NCI-H510A (cell line): ENCODE results near the gene FOCAD.
"Not testable (repeated sequence)": the region's sequence is repeated elsewhere in the genome, so short reads cannot be mapped to it uniquely, and the experiment has no call there.

ENCODE experiments used
- DNase-seq: peaks from one replicate; lab custom pipeline; 2025; lab: John Stamatoyannopoulos, UW

FOCAD gene

DNA sequence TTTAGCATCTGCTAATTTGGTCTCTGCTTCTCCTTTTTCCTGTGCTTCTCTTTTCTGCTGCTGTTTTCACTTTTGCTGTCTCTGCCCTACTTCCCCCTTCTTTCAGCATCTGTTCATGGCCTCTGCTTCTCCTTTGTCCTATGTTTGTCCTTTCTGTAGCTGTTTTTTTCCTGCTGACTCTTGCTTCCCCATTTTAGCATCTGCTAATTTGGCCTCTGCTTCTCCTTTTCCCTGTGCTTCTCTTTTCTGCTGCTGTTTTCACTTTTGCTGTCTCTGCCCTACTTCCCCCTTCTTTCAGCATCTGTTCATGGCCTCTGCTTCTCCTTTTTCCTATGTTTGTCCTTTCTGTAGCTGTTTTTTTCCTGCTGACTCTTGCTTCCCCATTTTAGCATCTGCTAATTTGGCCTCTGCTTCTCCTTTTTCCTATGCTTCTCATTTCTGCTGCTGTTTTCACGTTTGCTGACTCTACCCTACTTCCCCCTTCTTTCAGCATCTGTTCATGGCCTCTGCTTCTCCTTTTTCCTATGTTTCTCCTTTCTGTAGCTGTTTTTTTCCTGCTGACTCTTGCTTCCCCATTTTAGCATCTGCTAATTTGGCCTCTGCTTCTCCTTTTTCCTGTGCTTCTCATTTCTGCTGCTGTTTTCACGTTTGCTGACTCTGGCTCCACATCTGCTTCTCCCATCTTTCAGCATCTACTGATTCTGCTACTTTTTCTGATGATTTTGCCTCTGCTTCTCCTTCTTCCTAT, 290.3 kb downstream of the FOCAD start:
- DNase-seq, result not testable (repeated sequence)

GRCh38 chr9:20978249-20978648, 294.2 kb downstream of the FOCAD start:
- DNase-seq, result no peak

- DNase-seq, result no peak
These were observed 296.9 kb downstream of the FOCAD start for GRCh38 chr9:20980832-20981455.

GRCh38 chr9:20981486-20981885, 297.4 kb downstream of the FOCAD start:
- DNase-seq, result no peak

GRCh38 chr9:20984506-20984905, 300.4 kb downstream of the FOCAD start:
- DNase-seq, result no peak

GRCh38 chr9:20985851-20986600, 302.0 kb downstream of the FOCAD start:
- no peak for DNase-seq

DNA sequence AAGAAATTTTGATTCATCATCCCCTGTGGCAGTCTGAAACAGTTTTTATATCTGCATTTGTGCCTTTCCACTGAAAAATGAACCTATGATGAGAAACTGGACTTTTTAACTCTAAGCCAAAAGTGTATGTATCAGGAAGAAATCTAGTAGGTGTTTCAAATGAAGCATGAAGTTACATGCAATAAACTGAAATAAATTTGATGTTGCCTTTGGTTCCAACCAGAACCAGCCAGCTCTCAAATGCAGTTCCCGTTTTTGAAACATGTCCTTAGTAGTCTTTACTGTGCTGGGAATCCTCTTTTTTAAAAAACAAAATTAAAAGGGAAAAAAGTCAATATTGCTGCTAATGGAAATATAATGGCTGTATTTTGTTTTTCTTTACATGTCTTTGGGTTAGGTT, 303.5 kb downstream of the FOCAD start:
- no peak for DNase-seq

GRCh38 chr9:20988061-20988460, 304.0 kb downstream of the FOCAD start:
- DNase-seq, result no peak

DNA sequence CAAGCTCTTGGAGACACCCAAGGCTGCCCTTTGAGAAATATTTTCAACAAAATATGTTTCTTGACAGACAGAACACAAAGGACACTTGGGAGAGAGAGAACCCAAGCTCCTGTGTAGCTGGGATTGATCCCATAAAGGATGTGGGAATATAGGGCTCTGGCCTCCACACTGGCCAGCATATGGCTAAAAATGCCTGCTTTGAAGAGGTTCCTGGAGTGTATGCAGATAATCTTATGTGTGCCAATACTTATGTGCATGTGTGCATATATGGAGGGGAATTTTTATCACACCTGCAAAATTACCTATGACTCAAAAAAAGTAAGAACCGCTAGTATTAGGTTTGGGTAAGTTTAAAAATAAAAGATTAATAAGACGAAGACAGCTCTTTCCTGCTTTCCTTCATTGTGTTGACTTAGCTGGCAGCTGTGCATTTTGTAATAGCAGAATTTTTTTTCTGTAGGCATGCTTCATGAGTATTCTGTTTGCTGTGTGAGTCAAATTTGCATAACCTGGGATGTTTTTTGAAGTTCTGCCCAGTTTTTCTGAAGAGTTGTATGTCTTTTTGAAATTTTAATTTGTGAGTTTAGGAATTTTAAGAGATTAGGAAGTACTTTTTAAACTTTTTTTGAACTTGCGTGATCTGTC, 304.7 kb downstream of the FOCAD start:
- no peak for DNase-seq

DNA sequence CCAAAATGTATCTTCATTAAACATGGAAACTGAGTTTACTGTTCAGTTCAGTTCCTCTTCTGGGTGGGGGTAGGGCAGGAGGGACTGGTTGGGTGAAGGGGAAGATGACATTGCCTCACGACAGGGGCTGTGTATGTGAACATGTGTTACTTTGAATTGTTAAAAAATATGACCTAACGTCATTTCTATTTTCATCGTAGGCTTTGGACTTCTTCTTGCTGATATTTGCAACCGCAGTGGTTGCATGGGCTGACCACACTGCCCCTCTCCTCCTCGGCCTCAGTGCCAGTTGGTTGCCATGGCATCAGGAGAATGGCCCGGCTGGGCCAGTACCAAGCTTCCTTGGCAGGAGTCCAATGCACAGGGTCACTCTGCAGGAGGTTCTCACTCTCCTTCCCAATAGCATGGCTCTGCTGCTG, 305.9 kb downstream of the FOCAD start:
- no peak for DNase-seq

- DNase-seq, result no peak
These were observed 306.8 kb downstream of the FOCAD start for GRCh38 chr9:20990867-20991266.

- DNase-seq, result no peak
These were observed 310.4 kb downstream of the FOCAD start for GRCh38 chr9:20994486-20994885.

DNA sequence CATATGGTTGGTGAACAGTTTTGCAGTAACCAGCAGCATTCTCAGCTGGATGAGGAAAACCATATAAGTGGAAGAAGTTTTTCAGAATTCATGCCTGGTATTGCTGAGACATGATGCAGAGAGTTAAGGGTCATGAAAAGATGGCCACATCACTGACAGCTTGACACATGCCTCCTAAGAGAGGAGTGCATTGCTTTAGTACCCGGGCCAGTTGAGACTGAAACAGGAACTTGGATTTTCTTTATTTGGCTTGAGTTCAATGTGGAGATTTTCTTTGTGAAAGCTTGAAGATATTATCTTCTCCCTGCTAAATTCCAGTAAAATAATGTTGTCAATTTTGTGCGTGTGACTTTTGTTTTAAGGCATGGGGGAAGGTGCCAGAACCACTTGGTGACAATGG, 311.6 kb downstream of the FOCAD start:
- no peak for DNase-seq

- no peak for DNase-seq
These were observed 312.8 kb downstream of the FOCAD start for GRCh38 chr9:20996809-20997208.

- DNase-seq, result no peak
These were observed 313.5 kb downstream of the FOCAD start for GRCh38 chr9:20997503-20998076.

DNA sequence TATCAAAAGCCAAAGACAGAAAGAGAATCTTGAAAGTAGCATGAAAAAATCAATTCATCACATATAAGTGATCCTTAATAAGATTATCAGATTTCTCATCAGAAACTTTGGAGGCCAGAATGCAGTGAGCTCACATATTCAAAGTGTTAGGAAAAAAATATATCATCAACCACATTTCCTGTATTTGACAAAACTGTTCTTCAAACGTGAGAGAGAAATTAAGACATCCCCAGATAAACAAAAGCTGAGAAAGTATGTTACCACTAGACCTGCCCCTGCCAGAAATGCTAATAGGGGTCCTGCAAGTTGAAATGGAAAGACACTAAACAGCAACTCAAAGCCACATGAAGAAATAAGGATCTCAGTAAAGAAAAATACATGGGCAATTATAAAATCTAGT, 317.5 kb downstream of the FOCAD start:
- no peak for DNase-seq

- DNase-seq, result no peak
These were observed 318.0 kb downstream of the FOCAD start for GRCh38 chr9:21002040-21002439.

GRCh38 chr9:21015129-21015815, 331.2 kb downstream of the FOCAD start:
- no peak for DNase-seq

GRCh38 chr9:21015995-21016394, 331.9 kb downstream of the FOCAD start:
- no peak for DNase-seq

GRCh38 chr9:21016701-21017491, 332.8 kb downstream of the FOCAD start:
- no peak for DNase-seq

DNA sequence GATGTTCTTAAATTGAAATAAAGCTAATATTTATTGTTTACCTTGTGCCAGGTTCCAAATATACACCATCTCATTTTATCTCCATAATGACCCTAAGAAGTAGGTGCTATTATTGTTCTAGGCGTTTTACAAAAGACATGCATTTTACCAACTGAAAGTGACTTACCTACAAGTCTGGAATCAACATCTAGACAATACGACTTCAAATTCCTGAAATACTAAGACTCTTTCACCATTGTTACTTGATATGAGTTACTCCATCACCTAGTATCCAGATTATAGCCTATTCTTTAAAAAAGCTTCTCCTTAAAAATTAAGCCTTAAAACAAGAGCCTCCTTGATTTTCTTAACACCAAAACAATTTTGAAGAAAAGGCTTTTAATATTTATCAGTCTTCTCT, 334.1 kb downstream of the FOCAD start:
- no peak for DNase-seq
